GM23338 (cell line): ENCODE results near the gene ATP2A3. TPM values are rescaled to one million over a fixed set of nuclear protein-coding genes. Genes with fewer than 3 reads are reported as not detected.

Experiments used
- ATAC-seq: fragments of 200-7000 bp; cut with Tn5 transposase; 3 replicates; pipeline ENCODE4 v1.9.1; 2020
- DNase-seq: peaks from one replicate; pipeline ENCODE4 v3.0.0-alpha.2; 2015; ENCODE audit warnings: low spot score
- H2AFZ ChIP-seq: fragments of 200-600 bp; sonication (generic); 2 replicates; pipeline ENCODE4 v1.8.0; 2016; ENCODE audit warnings: antibody characterized with exemption, mild to moderate bottlenecking, moderate library complexity
- H3F3A ChIP-seq: fragments of 200-600 bp; sonication (generic); replicated peaks from 2 replicates; pipeline ENCODE4 v1.8.0; 2017; ENCODE audit warnings: antibody characterized with exemption, mixed run types, low read depth
- H3K27ac ChIP-seq: fragments of 200-600 bp; sonication (generic); 2 replicates; pipeline ENCODE4 v1.6.1; 2016; ENCODE audit warnings: low read depth
- H3K27me3 ChIP-seq: fragments of 200-600 bp; sonication (generic); 2 replicates; pipeline ENCODE4 v1.8.0; 2016; ENCODE audit warnings: mild to moderate bottlenecking, mixed run types, moderate library complexity; ENCODE audit not compliant: insufficient read depth
- H3K36me3 ChIP-seq: fragments of 200-600 bp; sonication (generic); 2 replicates; pipeline ENCODE4 v1.8.0; 2016; ENCODE audit warnings: mild to moderate bottlenecking; ENCODE audit not compliant: insufficient read depth
- H3K4me1 ChIP-seq: fragments of 200-600 bp; sonication (generic); 2 replicates; pipeline ENCODE4 v1.8.0; 2016; ENCODE audit warnings: mild to moderate bottlenecking, moderate library complexity; ENCODE audit not compliant: insufficient read depth
- H3K4me2 ChIP-seq: fragments of 200-600 bp; sonication (generic); 2 replicates; pipeline ENCODE4 v1.7.1; 2017; ENCODE audit warnings: mixed run types
- H3K4me3 ChIP-seq: fragments of 200-600 bp; sonication (generic); 2 replicates; pipeline ENCODE4 v1.6.1; 2016; ENCODE audit warnings: mixed run types
- H3K79me2 ChIP-seq: fragments of 200-600 bp; sonication (generic); replicated peaks from 2 replicates; pipeline ENCODE4 v1.8.0; 2017; ENCODE audit warnings: mild to moderate bottlenecking; ENCODE audit not compliant: insufficient read depth
- H3K9me2 ChIP-seq: fragments of 200-600 bp; sonication (generic); 2 replicates; pipeline ENCODE4 v1.8.0; 2017; ENCODE audit not compliant: insufficient read depth
- H4K20me1 ChIP-seq: fragments of 200-600 bp; sonication (generic); replicated peaks from 2 replicates; pipeline ENCODE4 v1.8.0; 2017; ENCODE audit warnings: mild to moderate bottlenecking; ENCODE audit not compliant: insufficient read depth
- H3K27ac Mint-ChIP-seq: 2 replicates; pipeline ENCODE4 v1.8.0; 2020; ENCODE audit warnings: inconsistent platforms, mild to moderate bottlenecking, moderate library complexity, mixed read lengths
- H3K27me3 Mint-ChIP-seq: 3 replicates; pipeline ENCODE4 v1.8.0; 2022; ENCODE audit warnings: low read depth, mild to moderate bottlenecking, moderate library complexity, mixed read lengths, inconsistent platforms; ENCODE audit not compliant: insufficient read depth, poor library complexity
- H3K36me3 Mint-ChIP-seq: 3 replicates; pipeline ENCODE4 v1.8.0; 2021; ENCODE audit warnings: low read depth, mild to moderate bottlenecking, inconsistent platforms, moderate library complexity, mixed read lengths
- H3K4me1 Mint-ChIP-seq: 3 replicates; pipeline ENCODE4 v1.8.0; 2020; ENCODE audit warnings: mild to moderate bottlenecking, inconsistent platforms, mixed read lengths
- H3K4me3 Mint-ChIP-seq: 3 replicates; pipeline ENCODE4 v1.8.0; 2021; ENCODE audit warnings: moderate library complexity, mild to moderate bottlenecking, inconsistent platforms, mixed read lengths
- H3K9me3 Mint-ChIP-seq: 3 replicates; pipeline ENCODE4 v1.8.0; 2020; ENCODE audit warnings: moderate library complexity, mild to moderate bottlenecking, inconsistent platforms, mixed read lengths
- CREB1 ChIP-seq: fragments of 250-450 bp; sonication (Bioruptor Pico); IDR thresholded peaks from 2 replicates; pipeline ENCODE4 v1.5.0; 2020; ENCODE audit warnings: low read depth, mild to moderate bottlenecking, moderate library complexity
- CTCF ChIP-seq, 2 experiments: fragments of 200-600 bp in 1 of 2; sonication (generic) in 1 of 2; conservative IDR thresholded peaks; 2 replicates each; pipeline versions ENCODE4 v1.5.1 to v1.6.1; 2016 to 2017; ENCODE audit warnings: antibody characterized with exemption in 2 of 2, low read depth in 2 of 2, mild to moderate bottlenecking in 2 of 2, moderate library complexity in 1 of 2
- ETS1 ChIP-seq: IDR thresholded peaks from 2 replicates; pipeline ENCODE4 v1.6.1; 2016; ENCODE audit warnings: antibody characterized with exemption
- EZH2 ChIP-seq: fragments of 200-600 bp; sonication (generic); IDR thresholded peaks from one replicate; pipeline ENCODE4 v1.8.0; 2017; ENCODE audit warnings: antibody characterized with exemption, mild to moderate bottlenecking, low read depth; ENCODE audit not compliant: unreplicated experiment
- EZH2phosphoT487 ChIP-seq: fragments of 200-600 bp; sonication (generic); IDR thresholded peaks from one replicate; pipeline ENCODE4 v1.8.1; 2018; ENCODE audit warnings: antibody characterized with exemption; ENCODE audit not compliant: unreplicated experiment
- JUNB ChIP-seq: IDR thresholded peaks from one replicate; pipeline ENCODE4 v1.6.1; 2016; ENCODE audit warnings: antibody characterized with exemption; ENCODE audit not compliant: unreplicated experiment
- NANOG ChIP-seq: IDR thresholded peaks from 2 replicates; pipeline ENCODE4 v1.6.1; 2016; ENCODE audit warnings: antibody characterized with exemption, borderline replicate concordance
- POLR2AphosphoS5 ChIP-seq: IDR thresholded peaks from 2 replicates; pipeline ENCODE4 v1.6.1; 2016; ENCODE audit warnings: antibody characterized with exemption, low read depth
- STAT1 ChIP-seq: IDR thresholded peaks from one replicate; pipeline ENCODE4 v1.6.1; 2016; ENCODE audit warnings: antibody characterized with exemption; ENCODE audit not compliant: unreplicated experiment
- ZNF114 ChIP-seq: fragments of 250-450 bp; sonication (Bioruptor Pico); IDR thresholded peaks from 2 replicates; pipeline ENCODE4 v1.5.0; 2020; ENCODE audit warnings: mild to moderate bottlenecking, moderate library complexity
- ZNF331 ChIP-seq: fragments of 250-450 bp; sonication (Bioruptor Pico); IDR thresholded peaks from 2 replicates; pipeline ENCODE4 v1.5.0; 2020; ENCODE audit warnings: low read depth, mild to moderate bottlenecking, moderate library complexity
- polyA plus RNA-seq: library from polyadenylated mRNA; unstranded; fragments of >200 nt; fragmentation: Nextera tagmentation; extraction: Ambion mirVana; gene quantifications from 2 replicates; pipeline ENCODE4 v1.2.1, GENCODE V29; 2016
- total RNA-seq: library from RNA; depleted of rRNA; stranded (reverse); fragments of >200 nt; shearing (Covaris generic); gene quantifications from 2 replicates; pipeline ENCODE4 v1.2.3, GENCODE V29; 2014
- TF ChIP-seq, protein P1 (sequence below): fragments of 250-450 bp; sonication (Bioruptor Pico); IDR thresholded peaks from 2 replicates; pipeline ENCODE4 v1.5.0; 2020; ENCODE audit warnings: mild to moderate bottlenecking, moderate library complexity
- TF ChIP-seq, protein P2 (sequence below): IDR thresholded peaks from one replicate; pipeline ENCODE4 v1.6.1; 2018; ENCODE audit warnings: antibody characterized with exemption; ENCODE audit not compliant: unreplicated experiment

The ATP2A3 gene
- total and polyA plus RNA-seq, 2 experiments from 2014 or later = 9.6 to 35.2 TPM

GRCh38 chr17:3882276-3882675, 82.0 kb downstream of the ATP2A3 start:
- H3K4me1 ChIP-seq = no peaks in the 10 kb centered on the region
- Mint-ChIP-seq H3K27ac (no peak overlapping the region; the same call in 1 of the 2 replicates), H3K4me3 (no peak overlapping the region), H3K36me3 (peaks cover 2% of the 10 kb centered on the region; the same call in 1 of the 3 replicates), H3K9me3 (no peaks in the 10 kb centered on the region), H3K4me1 (peaks cover 4% of the 10 kb centered on the region; the same call in 2 of the 3 replicates), H3K27me3 (peaks cover 9% of the 10 kb centered on the region)
- DNase-seq = no peak
- H2AFZ ChIP-seq = no peak overlapping the region
- no peaks in the 10 kb centered on the region for H3K27me3 ChIP-seq
- no peaks in the 10 kb centered on the region for H3K9me2 ChIP-seq
- no peaks in the 10 kb centered on the region for H3F3A ChIP-seq
- H3K27ac ChIP-seq = no peak overlapping the region
- no peak overlapping the region for H3K4me2 ChIP-seq
- 0 out of 2 replicates have a peak, but pooled peaks cover 3% of the 10 kb centered on the region for H3K36me3 ChIP-seq
- H3K79me2 ChIP-seq = no peaks in the 10 kb centered on the region
- H3K4me3 ChIP-seq = no peak overlapping the region
- TF ChIP-seq ETS1 (no peak), CTCF (conservative IDR thresholded peaks at IDR 0.05; ENCODE audit: low read depth in 2 of 2) (no peak), STAT1 (no peak), ZNF114 (CRISPR knock-in tag) (no peak), POLR2AphosphoS5 (no peak), NANOG (no peak), EZH2phosphoT487 (no peak), CREB1 (no peak), JUNB (no peak), ZNF331 (CRISPR knock-in tag) (no peak), EZH2 (no peak)
- TF ChIP-seq, protein P1, sequence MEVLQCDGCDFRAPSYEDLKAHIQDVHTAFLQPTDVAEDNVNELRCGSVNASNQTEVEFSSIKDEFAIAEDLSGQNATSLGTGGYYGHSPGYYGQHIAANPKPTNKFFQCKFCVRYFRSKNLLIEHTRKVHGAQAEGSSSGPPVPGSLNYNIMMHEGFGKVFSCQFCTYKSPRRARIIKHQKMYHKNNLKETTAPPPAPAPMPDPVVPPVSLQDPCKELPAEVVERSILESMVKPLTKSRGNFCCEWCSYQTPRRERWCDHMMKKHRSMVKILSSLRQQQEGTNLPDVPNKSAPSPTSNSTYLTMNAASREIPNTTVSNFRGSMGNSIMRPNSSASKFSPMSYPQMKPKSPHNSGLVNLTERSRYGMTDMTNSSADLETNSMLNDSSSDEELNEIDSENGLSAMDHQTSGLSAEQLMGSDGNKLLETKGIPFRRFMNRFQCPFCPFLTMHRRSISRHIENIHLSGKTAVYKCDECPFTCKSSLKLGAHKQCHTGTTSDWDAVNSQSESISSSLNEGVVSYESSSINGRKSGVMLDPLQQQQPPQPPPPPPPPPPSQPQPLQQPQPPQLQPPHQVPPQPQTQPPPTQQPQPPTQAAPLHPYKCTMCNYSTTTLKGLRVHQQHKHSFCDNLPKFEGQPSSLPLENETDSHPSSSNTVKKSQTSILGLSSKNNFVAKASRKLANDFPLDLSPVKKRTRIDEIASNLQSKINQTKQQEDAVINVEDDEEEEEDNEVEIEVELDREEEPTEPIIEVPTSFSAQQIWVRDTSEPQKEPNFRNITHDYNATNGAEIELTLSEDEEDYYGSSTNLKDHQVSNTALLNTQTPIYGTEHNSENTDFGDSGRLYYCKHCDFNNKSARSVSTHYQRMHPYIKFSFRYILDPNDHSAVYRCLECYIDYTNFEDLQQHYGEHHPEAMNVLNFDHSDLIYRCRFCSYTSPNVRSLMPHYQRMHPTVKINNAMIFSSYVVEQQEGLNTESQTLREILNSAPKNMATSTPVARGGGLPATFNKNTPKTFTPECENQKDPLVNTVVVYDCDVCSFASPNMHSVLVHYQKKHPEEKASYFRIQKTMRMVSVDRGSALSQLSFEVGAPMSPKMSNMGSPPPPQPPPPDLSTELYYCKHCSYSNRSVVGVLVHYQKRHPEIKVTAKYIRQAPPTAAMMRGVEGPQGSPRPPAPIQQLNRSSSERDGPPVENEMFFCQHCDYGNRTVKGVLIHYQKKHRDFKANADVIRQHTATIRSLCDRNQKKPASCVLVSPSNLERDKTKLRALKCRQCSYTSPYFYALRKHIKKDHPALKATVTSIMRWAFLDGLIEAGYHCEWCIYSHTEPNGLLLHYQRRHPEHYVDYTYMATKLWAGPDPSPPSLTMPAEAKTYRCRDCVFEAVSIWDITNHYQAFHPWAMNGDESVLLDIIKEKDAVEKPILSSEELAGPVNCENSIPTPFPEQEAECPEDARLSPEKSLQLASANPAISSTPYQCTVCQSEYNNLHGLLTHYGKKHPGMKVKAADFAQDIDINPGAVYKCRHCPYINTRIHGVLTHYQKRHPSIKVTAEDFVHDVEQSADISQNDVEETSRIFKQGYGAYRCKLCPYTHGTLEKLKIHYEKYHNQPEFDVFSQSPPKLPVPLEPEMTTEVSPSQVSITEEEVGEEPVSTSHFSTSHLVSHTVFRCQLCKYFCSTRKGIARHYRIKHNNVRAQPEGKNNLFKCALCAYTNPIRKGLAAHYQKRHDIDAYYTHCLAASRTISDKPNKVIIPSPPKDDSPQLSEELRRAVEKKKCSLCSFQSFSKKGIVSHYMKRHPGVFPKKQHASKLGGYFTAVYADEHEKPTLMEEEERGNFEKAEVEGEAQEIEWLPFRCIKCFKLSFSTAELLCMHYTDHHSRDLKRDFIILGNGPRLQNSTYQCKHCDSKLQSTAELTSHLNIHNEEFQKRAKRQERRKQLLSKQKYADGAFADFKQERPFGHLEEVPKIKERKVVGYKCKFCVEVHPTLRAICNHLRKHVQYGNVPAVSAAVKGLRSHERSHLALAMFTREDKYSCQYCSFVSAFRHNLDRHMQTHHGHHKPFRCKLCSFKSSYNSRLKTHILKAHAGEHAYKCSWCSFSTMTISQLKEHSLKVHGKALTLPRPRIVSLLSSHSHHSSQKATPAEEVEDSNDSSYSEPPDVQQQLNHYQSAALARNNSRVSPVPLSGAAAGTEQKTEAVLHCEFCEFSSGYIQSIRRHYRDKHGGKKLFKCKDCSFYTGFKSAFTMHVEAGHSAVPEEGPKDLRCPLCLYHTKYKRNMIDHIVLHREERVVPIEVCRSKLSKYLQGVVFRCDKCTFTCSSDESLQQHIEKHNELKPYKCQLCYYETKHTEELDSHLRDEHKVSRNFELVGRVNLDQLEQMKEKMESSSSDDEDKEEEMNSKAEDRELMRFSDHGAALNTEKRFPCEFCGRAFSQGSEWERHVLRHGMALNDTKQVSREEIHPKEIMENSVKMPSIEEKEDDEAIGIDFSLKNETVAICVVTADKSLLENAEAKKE = no peak
- TF ChIP-seq, protein P2, sequence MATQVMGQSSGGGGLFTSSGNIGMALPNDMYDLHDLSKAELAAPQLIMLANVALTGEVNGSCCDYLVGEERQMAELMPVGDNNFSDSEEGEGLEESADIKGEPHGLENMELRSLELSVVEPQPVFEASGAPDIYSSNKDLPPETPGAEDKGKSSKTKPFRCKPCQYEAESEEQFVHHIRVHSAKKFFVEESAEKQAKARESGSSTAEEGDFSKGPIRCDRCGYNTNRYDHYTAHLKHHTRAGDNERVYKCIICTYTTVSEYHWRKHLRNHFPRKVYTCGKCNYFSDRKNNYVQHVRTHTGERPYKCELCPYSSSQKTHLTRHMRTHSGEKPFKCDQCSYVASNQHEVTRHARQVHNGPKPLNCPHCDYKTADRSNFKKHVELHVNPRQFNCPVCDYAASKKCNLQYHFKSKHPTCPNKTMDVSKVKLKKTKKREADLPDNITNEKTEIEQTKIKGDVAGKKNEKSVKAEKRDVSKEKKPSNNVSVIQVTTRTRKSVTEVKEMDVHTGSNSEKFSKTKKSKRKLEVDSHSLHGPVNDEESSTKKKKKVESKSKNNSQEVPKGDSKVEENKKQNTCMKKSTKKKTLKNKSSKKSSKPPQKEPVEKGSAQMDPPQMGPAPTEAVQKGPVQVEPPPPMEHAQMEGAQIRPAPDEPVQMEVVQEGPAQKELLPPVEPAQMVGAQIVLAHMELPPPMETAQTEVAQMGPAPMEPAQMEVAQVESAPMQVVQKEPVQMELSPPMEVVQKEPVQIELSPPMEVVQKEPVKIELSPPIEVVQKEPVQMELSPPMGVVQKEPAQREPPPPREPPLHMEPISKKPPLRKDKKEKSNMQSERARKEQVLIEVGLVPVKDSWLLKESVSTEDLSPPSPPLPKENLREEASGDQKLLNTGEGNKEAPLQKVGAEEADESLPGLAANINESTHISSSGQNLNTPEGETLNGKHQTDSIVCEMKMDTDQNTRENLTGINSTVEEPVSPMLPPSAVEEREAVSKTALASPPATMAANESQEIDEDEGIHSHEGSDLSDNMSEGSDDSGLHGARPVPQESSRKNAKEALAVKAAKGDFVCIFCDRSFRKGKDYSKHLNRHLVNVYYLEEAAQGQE = no peak
- ATAC-seq = no peak
- no peaks in the 10 kb centered on the region; the same call in 1 of the 2 replicates for H4K20me1 ChIP-seq
